ENCODE measurements around the gene PLOD2. TPM values are rescaled to one million over a fixed set of nuclear protein-coding genes. Genes with fewer than 3 reads are reported as not detected.

PLOD2 gene
- total and polyA plus RNA-seq, 2 donors (not counting 1 experiment from before 2014, with no cell fraction given) = not detected

DNA sequence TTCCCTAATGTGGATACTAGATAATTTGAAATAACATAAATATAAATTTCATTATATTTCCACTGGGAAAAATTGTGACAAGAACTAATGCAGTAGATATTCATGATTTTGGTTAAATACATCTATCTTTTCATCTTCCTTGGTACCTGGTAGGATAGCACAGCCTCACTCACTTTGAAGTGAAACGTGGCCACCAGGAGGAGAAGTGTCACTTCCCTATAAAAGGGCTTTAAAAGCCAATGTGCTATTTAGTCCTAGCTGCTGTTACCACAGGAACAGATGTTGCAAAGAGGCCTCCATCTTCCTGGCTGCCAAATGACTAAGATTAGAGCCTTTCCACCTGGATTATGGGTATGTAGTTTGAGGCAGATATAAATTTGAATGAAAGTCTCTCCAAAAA, 140.0 kb downstream of the PLOD2 start:
- ATAC-seq (ENCODE audit: low read depth) (no peak), DNase-seq (no peak)
- Histone ChIP-seq H3K9me3 (ENCODE audit: control extremely low read depth in 1 of 3, control insufficient read depth in 2 of 3, insufficient read depth in 1 of 3, low read length in 2 of 3) (no peaks in the 10 kb centered on the region), H4K20me1 (ENCODE audit: control insufficient read depth, insufficient read depth, low read length, poor library complexity, severe bottlenecking) (no peaks in the 10 kb centered on the region), H3K36me3 (replicated peaks in 1 of 2; ENCODE audit: control extremely low read depth in 1 of 2, control insufficient read depth in 1 of 2, extremely low read depth in 1 of 2, insufficient read depth in 2 of 2, low read length in 1 of 2) (no peaks in the 10 kb centered on the region), H3K9ac (ENCODE audit: low read length) (no peak overlapping the region), H3K4me2 (replicated peaks; ENCODE audit: low read depth, low read length, poor library complexity, severe bottlenecking) (no peak overlapping the region), H3K4me1 (ENCODE audit: control insufficient read depth in 2 of 2, insufficient read depth in 2 of 2, low read length in 2 of 2) (no peaks in the 10 kb centered on the region), H2AFZ (ENCODE audit: insufficient read depth, low read depth, low read length, poor library complexity, severe bottlenecking) (no peak overlapping the region), H3K27me3 (replicated peaks in 1 of 4; ENCODE audit: control extremely low read depth in 1 of 4, control insufficient read depth in 3 of 4, insufficient read depth in 4 of 4, low read length in 3 of 4) (no peaks in the 10 kb centered on the region), H3K27ac (ENCODE audit: low read length in 2 of 2) (no peak overlapping the region), H3K79me2 (ENCODE audit: control insufficient read depth, insufficient read depth, low read length) (no peaks in the 10 kb centered on the region), H3K4me3 (ENCODE audit: control extremely low read depth in 1 of 5, extremely low read depth in 1 of 5, insufficient read depth in 1 of 5, low read depth in 2 of 5, low read length in 4 of 5) (no peak overlapping the region)
- TF ChIP-seq CTCF (IDR thresholded peaks at IDR 0.05) = no peak
- TF ChIP-seq EZH2 (IDR thresholded peaks at IDR 0.05; ENCODE audit: borderline replicate concordance, insufficient read depth, low read depth, low read length, poor library complexity, severe bottlenecking) = no peak
- Mint-ChIP-seq H3K27ac (no peak overlapping the region), H3K9me3 (ENCODE audit: insufficient read depth) (peaks cover 3% of the 10 kb centered on the region), H3K4me3 (no peak overlapping the region), H3K27me3 (no peaks in the 10 kb centered on the region), H3K4me1 (no peaks in the 10 kb centered on the region)
- CTCF ChIA-PET = no interaction called here
- intact Hi-C loops (cut with micrococcal nuclease) = no loop called here
- 33% methylated on average over 1 of the region's 1 CpG for whole genome bisulfite sequencing (ENCODE audit: insufficient coverage)
- POLR2A ChIA-PET = no interaction called here

GRCh38 chr3:146019508-146019907, 141.5 kb downstream of the PLOD2 start:
- H3K27ac ChIP-seq (ENCODE audit: low read length in 2 of 2) = no peak overlapping the region
- Mint-ChIP-seq H3K9me3 (ENCODE audit: insufficient read depth) (peaks cover 3% of the 10 kb centered on the region), H3K27me3 (no peaks in the 10 kb centered on the region), H3K4me1 (no peaks in the 10 kb centered on the region), H3K4me3 (no peak overlapping the region), H3K27ac (no peak overlapping the region)
- H3K79me2 ChIP-seq (ENCODE audit: control insufficient read depth, insufficient read depth, low read length) = no peaks in the 10 kb centered on the region
- H3K4me3 ChIP-seq (ENCODE audit: control extremely low read depth in 1 of 5, extremely low read depth in 1 of 5, insufficient read depth in 1 of 5, low read depth in 2 of 5, low read length in 4 of 5) = no peak overlapping the region
- H3K36me3 ChIP-seq (replicated peaks in 1 of 2; ENCODE audit: control extremely low read depth in 1 of 2, control insufficient read depth in 1 of 2, extremely low read depth in 1 of 2, insufficient read depth in 2 of 2, low read length in 1 of 2) = no peaks in the 10 kb centered on the region
- H3K9ac ChIP-seq (ENCODE audit: low read length) = no peak overlapping the region
- ATAC-seq (ENCODE audit: low read depth) (no peak), DNase-seq (no peak)
- CTCF ChIA-PET = no interaction called here
- intact Hi-C loops (cut with micrococcal nuclease) = no loop called here
- H3K9me3 ChIP-seq (ENCODE audit: control extremely low read depth in 1 of 3, control insufficient read depth in 2 of 3, insufficient read depth in 1 of 3, low read length in 2 of 3) = no peaks in the 10 kb centered on the region
- no peak overlapping the region for H3K4me2 ChIP-seq (replicated peaks; ENCODE audit: low read depth, low read length, poor library complexity, severe bottlenecking)
- H2AFZ ChIP-seq (ENCODE audit: insufficient read depth, low read depth, low read length, poor library complexity, severe bottlenecking) = no peak overlapping the region
- no peaks in the 10 kb centered on the region for H3K27me3 ChIP-seq (replicated peaks in 1 of 4; ENCODE audit: control extremely low read depth in 1 of 4, control insufficient read depth in 3 of 4, insufficient read depth in 4 of 4, low read length in 3 of 4)
- POLR2A ChIA-PET = no interaction called here
- TF ChIP-seq CTCF (IDR thresholded peaks at IDR 0.05) = no peak
- TF ChIP-seq EZH2 (IDR thresholded peaks at IDR 0.05; ENCODE audit: borderline replicate concordance, insufficient read depth, low read depth, low read length, poor library complexity, severe bottlenecking) = no peak
- no peaks in the 10 kb centered on the region for H4K20me1 ChIP-seq (ENCODE audit: control insufficient read depth, insufficient read depth, low read length, poor library complexity, severe bottlenecking)
- WGBS (ENCODE audit: insufficient coverage) = no CpG with 5 or more reads among the region's 4 CpGs
- no peaks in the 10 kb centered on the region for H3K4me1 ChIP-seq (ENCODE audit: control insufficient read depth in 2 of 2, insufficient read depth in 2 of 2, low read length in 2 of 2)

Other genes starting within 250 kb of the PLOD2 start
- not detected in 2 replicates for gene PLSCR4, start 89.9 kb upstream of the PLOD2 start, total RNA-seq
- not detected in 2 replicates for gene PLSCR4, start 89.9 kb upstream of the PLOD2 start, polyA plus RNA-seq